ENCODE data around the gene PEF1. TPM values are rescaled to one million over a fixed set of nuclear protein-coding genes. Genes with fewer than 3 reads are reported as not detected.

PEF1 gene
- total and polyA plus RNA-seq, 2 donors (not counting 1 experiment from before 2014, with no cell fraction given) = 36.7 to 49.4 TPM

DNA sequence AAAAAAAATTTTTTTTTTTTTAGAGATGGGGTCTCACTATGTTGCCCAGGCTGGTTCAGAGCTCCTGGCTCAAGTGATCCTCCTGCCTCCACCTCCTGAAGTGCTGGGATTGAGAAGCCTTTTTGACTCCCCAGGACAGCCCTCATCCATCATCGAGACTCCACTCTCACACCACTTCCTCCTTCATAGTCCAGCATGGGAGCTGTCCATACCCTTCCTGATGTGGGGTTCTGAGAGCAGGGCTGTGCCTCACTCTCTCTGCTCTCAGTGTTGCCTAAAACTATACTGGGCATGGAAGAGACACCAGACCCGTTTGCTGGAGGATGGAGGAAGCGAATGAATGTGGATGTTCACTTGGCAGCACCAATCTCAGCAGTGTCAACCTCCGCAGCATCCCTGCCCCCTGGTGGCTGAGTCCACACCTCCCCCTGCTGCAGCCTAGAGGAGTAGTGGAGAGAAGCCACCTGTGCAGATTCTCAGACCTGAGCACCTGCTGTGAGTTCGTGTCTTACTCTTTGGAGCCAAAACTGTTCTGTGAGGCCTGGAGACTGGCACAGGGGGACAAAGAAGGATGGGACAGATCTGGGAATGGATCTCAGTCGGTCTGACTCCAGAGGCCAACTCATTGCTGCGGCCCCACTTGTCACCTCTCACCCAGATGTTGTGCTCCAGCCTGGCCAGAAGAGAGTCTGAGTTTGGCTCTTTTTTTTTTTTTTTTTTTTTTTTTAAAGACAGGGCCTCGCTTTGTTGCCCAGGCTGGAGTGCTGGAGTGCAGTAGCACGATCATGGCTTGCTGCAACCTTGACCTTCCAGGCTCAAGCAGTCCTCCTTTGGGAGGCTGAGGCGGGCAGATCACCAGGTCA, 50.7 kb downstream of the PEF1 start:
- TF ChIP-seq, protein P1, sequence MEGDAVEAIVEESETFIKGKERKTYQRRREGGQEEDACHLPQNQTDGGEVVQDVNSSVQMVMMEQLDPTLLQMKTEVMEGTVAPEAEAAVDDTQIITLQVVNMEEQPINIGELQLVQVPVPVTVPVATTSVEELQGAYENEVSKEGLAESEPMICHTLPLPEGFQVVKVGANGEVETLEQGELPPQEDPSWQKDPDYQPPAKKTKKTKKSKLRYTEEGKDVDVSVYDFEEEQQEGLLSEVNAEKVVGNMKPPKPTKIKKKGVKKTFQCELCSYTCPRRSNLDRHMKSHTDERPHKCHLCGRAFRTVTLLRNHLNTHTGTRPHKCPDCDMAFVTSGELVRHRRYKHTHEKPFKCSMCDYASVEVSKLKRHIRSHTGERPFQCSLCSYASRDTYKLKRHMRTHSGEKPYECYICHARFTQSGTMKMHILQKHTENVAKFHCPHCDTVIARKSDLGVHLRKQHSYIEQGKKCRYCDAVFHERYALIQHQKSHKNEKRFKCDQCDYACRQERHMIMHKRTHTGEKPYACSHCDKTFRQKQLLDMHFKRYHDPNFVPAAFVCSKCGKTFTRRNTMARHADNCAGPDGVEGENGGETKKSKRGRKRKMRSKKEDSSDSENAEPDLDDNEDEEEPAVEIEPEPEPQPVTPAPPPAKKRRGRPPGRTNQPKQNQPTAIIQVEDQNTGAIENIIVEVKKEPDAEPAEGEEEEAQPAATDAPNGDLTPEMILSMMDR (IDR thresholded peaks at IDR 0.05) = peak; percentile 65
- TF ChIP-seq EZH2 (IDR thresholded peaks at IDR 0.05; ENCODE audit: borderline replicate concordance, insufficient read depth, low read depth, low read length, poor library complexity, severe bottlenecking) = no peak
- peaks cover 28% of the 10 kb centered on the region for H3K27me3 Mint-ChIP-seq
- Histone ChIP-seq H3K4me2 (replicated peaks; ENCODE audit: low read depth, low read length, poor library complexity, severe bottlenecking) (no peak overlapping the region), H3K9me3 (ENCODE audit: control extremely low read depth in 1 of 3, control insufficient read depth in 2 of 3, insufficient read depth in 1 of 3, low read length in 2 of 3) (no peaks in the 10 kb centered on the region), H3K4me3 (ENCODE audit: control extremely low read depth in 1 of 5, extremely low read depth in 1 of 5, insufficient read depth in 1 of 5, low read depth in 2 of 5, low read length in 4 of 5) (no peak overlapping the region), H3K36me3 (replicated peaks in 1 of 2; ENCODE audit: control extremely low read depth in 1 of 2, control insufficient read depth in 1 of 2, extremely low read depth in 1 of 2, insufficient read depth in 2 of 2, low read length in 1 of 2) (no peaks in the 10 kb centered on the region), H3K4me1 (ENCODE audit: control insufficient read depth in 2 of 2, insufficient read depth in 2 of 2, low read length in 2 of 2) (no peaks in the 10 kb centered on the region), H2AFZ (ENCODE audit: insufficient read depth, low read depth, low read length, poor library complexity, severe bottlenecking) (no peak overlapping the region), H3K79me2 (ENCODE audit: control insufficient read depth, insufficient read depth, low read length) (no peaks in the 10 kb centered on the region), H3K9ac (ENCODE audit: low read length) (no peak overlapping the region), H3K27me3 (replicated peaks in 1 of 4; ENCODE audit: control extremely low read depth in 1 of 4, control insufficient read depth in 3 of 4, insufficient read depth in 4 of 4, low read length in 3 of 4) (peaks cover 0 to 12% (median 2%) of the 10 kb centered on the region in 4 experiments), H4K20me1 (ENCODE audit: control insufficient read depth, insufficient read depth, low read length, poor library complexity, severe bottlenecking) (no peaks in the 10 kb centered on the region), H3K27ac (ENCODE audit: low read length in 2 of 2) (no peak overlapping the region)
- DNase-seq = peak; percentile 75
- H3K9me3 Mint-ChIP-seq (ENCODE audit: insufficient read depth) = no peaks in the 10 kb centered on the region
- ChIA-PET POLR2A (no interaction called here), CTCF (interaction anchor here (1.0 to 1.9 kb wide), 3 partner anchors 23 to 31 kb away, joined by 3 to 10 read pairs (median 4); partner anchors contain the start of gene HCRTR1)
- no peak overlapping the region for H3K27ac Mint-ChIP-seq
- 45% methylated on average over 8 of the region's 10 CpGs for WGBS (ENCODE audit: insufficient coverage)
- H3K4me3 Mint-ChIP-seq = no peak overlapping the region
- peaks cover 11% of the 10 kb centered on the region for H3K4me1 Mint-ChIP-seq
- intact Hi-C loops (cut with micrococcal nuclease) = loop anchor here (1.0 kb wide), 1 partner anchor 24 kb away; no protein-coding TSS in a partner anchor
- ATAC-seq (ENCODE audit: low read depth) = peak; percentile 81

DNA sequence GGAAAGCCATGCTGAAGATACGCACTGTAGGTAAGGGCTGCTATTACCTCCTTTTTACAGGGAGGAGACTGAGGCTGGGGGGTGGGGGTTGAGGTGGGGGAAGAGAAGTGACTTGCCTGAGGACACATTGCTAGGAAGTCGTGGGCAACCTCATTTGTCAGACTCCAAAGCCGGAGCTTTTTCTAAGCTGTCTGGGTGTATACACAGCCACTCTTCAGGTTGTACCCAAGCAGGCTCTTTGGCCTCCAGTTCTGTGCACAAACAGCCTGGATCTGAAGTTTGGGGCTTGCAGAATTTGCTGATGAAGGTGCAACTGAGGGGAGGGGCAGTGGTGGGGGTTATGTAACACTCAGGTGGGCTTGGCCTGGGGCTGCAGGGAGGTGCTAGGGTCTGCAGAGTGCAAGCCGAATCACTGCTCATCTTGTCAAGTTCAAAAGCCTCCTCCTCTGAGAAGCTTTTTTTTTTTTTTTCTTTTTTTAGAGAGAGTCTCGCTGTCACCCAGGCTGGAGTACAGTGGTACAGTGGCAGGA, 51.5 kb downstream of the PEF1 start:
- Histone ChIP-seq H3K4me3 (ENCODE audit: control extremely low read depth in 1 of 5, extremely low read depth in 1 of 5, insufficient read depth in 1 of 5, low read depth in 2 of 5, low read length in 4 of 5) (no peak overlapping the region), H3K9ac (ENCODE audit: low read length) (no peak overlapping the region), H3K27me3 (replicated peaks in 1 of 4; ENCODE audit: control extremely low read depth in 1 of 4, control insufficient read depth in 3 of 4, insufficient read depth in 4 of 4, low read length in 3 of 4) (peaks cover 0 to 17% (median 3%) of the 10 kb centered on the region in 4 experiments), H3K4me1 (ENCODE audit: control insufficient read depth in 2 of 2, insufficient read depth in 2 of 2, low read length in 2 of 2) (peaks cover 0 to 4% of the 10 kb centered on the region in 2 donors), H4K20me1 (ENCODE audit: control insufficient read depth, insufficient read depth, low read length, poor library complexity, severe bottlenecking) (no peaks in the 10 kb centered on the region), H3K4me2 (replicated peaks; ENCODE audit: low read depth, low read length, poor library complexity, severe bottlenecking) (no peak overlapping the region), H3K27ac (ENCODE audit: low read length in 2 of 2) (no peak overlapping the region), H2AFZ (ENCODE audit: insufficient read depth, low read depth, low read length, poor library complexity, severe bottlenecking) (no peak overlapping the region), H3K36me3 (replicated peaks in 1 of 2; ENCODE audit: control extremely low read depth in 1 of 2, control insufficient read depth in 1 of 2, extremely low read depth in 1 of 2, insufficient read depth in 2 of 2, low read length in 1 of 2) (no peaks in the 10 kb centered on the region), H3K9me3 (ENCODE audit: control extremely low read depth in 1 of 3, control insufficient read depth in 2 of 3, insufficient read depth in 1 of 3, low read length in 2 of 3) (no peaks in the 10 kb centered on the region), H3K79me2 (ENCODE audit: control insufficient read depth, insufficient read depth, low read length) (no peaks in the 10 kb centered on the region)
- Mint-ChIP-seq H3K27ac (no peak overlapping the region), H3K4me1 (peaks cover 12% of the 10 kb centered on the region), H3K9me3 (ENCODE audit: insufficient read depth) (no peaks in the 10 kb centered on the region), H3K4me3 (no peak overlapping the region), H3K27me3 (peaks cover 29% of the 10 kb centered on the region)
- no peak for TF ChIP-seq EZH2 (IDR thresholded peaks at IDR 0.05; ENCODE audit: borderline replicate concordance, insufficient read depth, low read depth, low read length, poor library complexity, severe bottlenecking)
- TF ChIP-seq, protein P1 (IDR thresholded peaks at IDR 0.05) = no peak
- DNase-seq (no peak), ATAC-seq (ENCODE audit: low read depth) (no peak)
- WGBS (ENCODE audit: insufficient coverage) = 42% methylated on average over 3 of the region's 5 CpGs
- ChIA-PET CTCF (interaction anchor here (1.2 to 1.9 kb wide), 2 partner anchors 23 to 25 kb away, joined by 3 to 10 read pairs; partner anchors contain the start of gene HCRTR1), POLR2A (no interaction called here)
- intact Hi-C loops (cut with micrococcal nuclease) = no loop called here
